ENCODE results near the gene COMTD1.
A peak's percentile ranks its signal among the peaks of the same experiment; 100 is the strongest.

The COMTD1 gene

GRCh38 chr10:75238182-75239095 lies 2.7 kb upstream of the COMTD1 start:
- H3K79me2 ChIP-seq (ENCODE audit: low read length) = no peaks in the 10 kb centered on the region
- H3K4me2 ChIP-seq (ENCODE audit: low read length) = no peak overlapping the region
- no peaks in the 10 kb centered on the region for H3K9me3 ChIP-seq (ENCODE audit: insufficient read depth, low read length)
- H3K27me3 ChIP-seq (ENCODE audit: low read depth, low read length) = no peaks in the 10 kb centered on the region
- no peak for TF ChIP-seq EZH2phosphoT487 (IDR thresholded peaks at IDR 0.05; ENCODE audit: low read depth)
- no peak for TF ChIP-seq CTCF (IDR thresholded peaks at IDR 0.05; ENCODE audit: low read depth, low read length)
- H3K27ac ChIP-seq (ENCODE audit: low read length) = no peak overlapping the region
- peaks cover 10% of the 10 kb centered on the region for H3K4me1 ChIP-seq (ENCODE audit: low read length)
- no peak overlapping the region for H3K9ac ChIP-seq (ENCODE audit: low read length)
- peaks cover under 1% of the 10 kb centered on the region for H3K36me3 ChIP-seq (replicated peaks; ENCODE audit: low read depth, low read length)
- no peaks in the 10 kb centered on the region for H4K20me1 ChIP-seq (ENCODE audit: insufficient read depth, low read length)
- H2AFZ ChIP-seq (ENCODE audit: low read depth, low read length) = no peak overlapping the region
- H3K4me3 ChIP-seq (ENCODE audit: low read length) = no peak overlapping the region

GRCh38 chr10:75236178-75236825 lies 545 bp upstream of the COMTD1 start:
- Histone ChIP-seq H3K9me3 (ENCODE audit: insufficient read depth, low read length) (no peaks in the 10 kb centered on the region), H3K27me3 (ENCODE audit: low read depth, low read length) (no peaks in the 10 kb centered on the region), H3K27ac (ENCODE audit: low read length) (no peak overlapping the region), H2AFZ (ENCODE audit: low read depth, low read length) (peak overlapping the region; percentile 87), H3K4me2 (ENCODE audit: low read length) (peak overlapping the region; percentile 61), H4K20me1 (ENCODE audit: insufficient read depth, low read length) (no peaks in the 10 kb centered on the region), H3K4me3 (ENCODE audit: low read length) (peak overlapping the region; percentile 95), H3K36me3 (replicated peaks; ENCODE audit: low read depth, low read length) (peaks cover 17% of the 10 kb centered on the region), H3K9ac (ENCODE audit: low read length) (peak overlapping the region; percentile 43), H3K79me2 (ENCODE audit: low read length) (no peaks in the 10 kb centered on the region), H3K4me1 (ENCODE audit: low read length) (peaks cover 11% of the 10 kb centered on the region)
- no peak for TF ChIP-seq EZH2phosphoT487 (IDR thresholded peaks at IDR 0.05; ENCODE audit: low read depth)
- no peak; the same call in 1 of the 2 replicates for TF ChIP-seq CTCF (IDR thresholded peaks at IDR 0.05; ENCODE audit: low read depth, low read length)

- peak overlapping the region; percentile 66 for H3K27ac ChIP-seq (ENCODE audit: low read length)
Observed at GRCh38 chr10:75234683-75235374, 928 bp downstream of the COMTD1 start.

More at GRCh38 chr10:75234683-75235374, 928 bp downstream of the COMTD1 start:
- Histone ChIP-seq H4K20me1 (ENCODE audit: insufficient read depth, low read length) (no peaks in the 10 kb centered on the region), H2AFZ (ENCODE audit: low read depth, low read length) (peak overlapping the region; percentile 78), H3K4me2 (ENCODE audit: low read length) (peak overlapping the region; percentile 94), H3K27me3 (ENCODE audit: low read depth, low read length) (no peaks in the 10 kb centered on the region), H3K4me1 (ENCODE audit: low read length) (peaks cover 11% of the 10 kb centered on the region), H3K9ac (ENCODE audit: low read length) (peak overlapping the region; percentile 85), H3K9me3 (ENCODE audit: insufficient read depth, low read length) (no peaks in the 10 kb centered on the region), H3K4me3 (ENCODE audit: low read length) (peak overlapping the region; percentile 95), H3K79me2 (ENCODE audit: low read length) (no peaks in the 10 kb centered on the region), H3K36me3 (replicated peaks; ENCODE audit: low read depth, low read length) (peaks cover 20% of the 10 kb centered on the region)
- TF ChIP-seq EZH2phosphoT487 (IDR thresholded peaks at IDR 0.05; ENCODE audit: low read depth) (no peak), CTCF (IDR thresholded peaks at IDR 0.05; ENCODE audit: low read depth, low read length) (peak; percentile 28)

Measured in OCI-LY3 (cell line).